ENCODE results near the gene CTDP1. TPM values are rescaled to one million over a fixed set of nuclear protein-coding genes. Genes with fewer than 3 reads are reported as not detected.

Gene CTDP1
- total and polyA plus RNA-seq, 4 donors, result 18.8 to 30.5 (median 21.7) TPM

GRCh38 chr18:79727211-79727610 lies 47.6 kb downstream of the CTDP1 start:
- TF ChIP-seq CTCF (IDR thresholded peaks at IDR 0.05; ENCODE audit: control extremely low read depth, extremely low read depth), result no peak
- H3K9ac ChIP-seq (ENCODE audit: insufficient read depth in 1 of 2, low read length in 2 of 2), result no peak overlapping the region
- H3K36me3 ChIP-seq (ENCODE audit: control insufficient read depth in 4 of 4, insufficient read depth in 4 of 4, low read length in 4 of 4), result peaks cover 5 to 49% (median 16%) of the 10 kb centered on the region in 4 donors
- ATAC-seq (ENCODE audit: insufficient read depth, low FRiP score) (no peak), DNase-seq (no peak)
- H3K27ac ChIP-seq (ENCODE audit: low read depth in 1 of 2, low read length in 1 of 2), result no peak overlapping the region
- peaks cover 0 to 5% (median 0%) of the 10 kb centered on the region in 5 donors for H3K4me1 ChIP-seq (ENCODE audit: control insufficient read depth in 5 of 5, insufficient read depth in 5 of 5, low read length in 5 of 5)
- H3K4me3 ChIP-seq, result no peak overlapping the region
- peaks cover 0 to 51% (median under 1%) of the 10 kb centered on the region in 4 donors for H3K9me3 ChIP-seq (ENCODE audit: control insufficient read depth in 4 of 4, insufficient read depth in 3 of 4, low read length in 3 of 4)
- H3K27me3 ChIP-seq (ENCODE audit: control insufficient read depth in 3 of 3, insufficient read depth in 3 of 3, low read length in 2 of 3), result no peaks in the 10 kb centered on the region
- WGBS, 2 donors, result 96 to 97% methylated on average over 33 of the region's 33 CpGs

GRCh38 chr18:79728931-79729586 lies 49.5 kb downstream of the CTDP1 start:
- no peak overlapping the region for H3K4me3 ChIP-seq
- no peak overlapping the region for H3K27ac ChIP-seq (ENCODE audit: low read depth in 1 of 2, low read length in 1 of 2)
- no peak for TF ChIP-seq CTCF (IDR thresholded peaks at IDR 0.05; ENCODE audit: control extremely low read depth, extremely low read depth)
- no peaks in the 10 kb centered on the region for H3K27me3 ChIP-seq (ENCODE audit: control insufficient read depth in 3 of 3, insufficient read depth in 3 of 3, low read length in 2 of 3)
- H3K9me3 ChIP-seq (ENCODE audit: control insufficient read depth in 4 of 4, insufficient read depth in 3 of 4, low read length in 3 of 4), result peaks cover 0 to 61% (median under 1%) of the 10 kb centered on the region in 4 donors
- peaks cover 0 to 10% (median 0%) of the 10 kb centered on the region in 5 donors for H3K4me1 ChIP-seq (ENCODE audit: control insufficient read depth in 5 of 5, insufficient read depth in 5 of 5, low read length in 5 of 5)
- DNase-seq (no peak), ATAC-seq (ENCODE audit: insufficient read depth, low FRiP score) (no peak)
- 88 to 97% methylated on average over 35 of the region's 35 CpGs for WGBS, 2 donors
- no peak overlapping the region for H3K9ac ChIP-seq (ENCODE audit: insufficient read depth in 1 of 2, low read length in 2 of 2)
- peaks cover 5 to 45% (median 15%) of the 10 kb centered on the region in 4 donors for H3K36me3 ChIP-seq (ENCODE audit: control insufficient read depth in 4 of 4, insufficient read depth in 4 of 4, low read length in 4 of 4)

GRCh38 chr18:79729611-79730010 lies 50.0 kb downstream of the CTDP1 start:
- DNase-seq (no peak), ATAC-seq (ENCODE audit: insufficient read depth, low FRiP score) (no peak)
- H3K9ac ChIP-seq (ENCODE audit: insufficient read depth in 1 of 2, low read length in 2 of 2), result no peak overlapping the region
- no peak overlapping the region for H3K4me3 ChIP-seq
- no peak for TF ChIP-seq CTCF (IDR thresholded peaks at IDR 0.05; ENCODE audit: control extremely low read depth, extremely low read depth)
- H3K36me3 ChIP-seq (ENCODE audit: control insufficient read depth in 4 of 4, insufficient read depth in 4 of 4, low read length in 4 of 4), result peaks cover 5 to 42% (median 17%) of the 10 kb centered on the region in 4 donors
- 98 to 99% methylated on average over 12 of the region's 12 CpGs for WGBS, 2 donors
- H3K27me3 ChIP-seq (ENCODE audit: control insufficient read depth in 3 of 3, insufficient read depth in 3 of 3, low read length in 2 of 3), result no peaks in the 10 kb centered on the region
- no peak overlapping the region for H3K27ac ChIP-seq (ENCODE audit: low read depth in 1 of 2, low read length in 1 of 2)
- H3K4me1 ChIP-seq (ENCODE audit: control insufficient read depth in 5 of 5, insufficient read depth in 5 of 5, low read length in 5 of 5), result peaks cover 0 to 15% (median 3%) of the 10 kb centered on the region in 5 donors
- H3K9me3 ChIP-seq (ENCODE audit: control insufficient read depth in 4 of 4, insufficient read depth in 3 of 4, low read length in 3 of 4), result peaks cover 0 to 64% (median under 1%) of the 10 kb centered on the region in 4 donors

All from lung (tissue), 12 donors.